Sigmoid colon (tissue), 4 donors: ENCODE results near the gene PLSCR3.

Source experiments
- EP300 ChIP-seq, 4 donors: sonication (generic); formaldehyde crosslinking; IDR thresholded peaks; one replicate each; pipeline ENCODE4 v1.6.1; 2017; ENCODE audit warnings: antibody characterized with exemption in 4 of 4
- POLR2A ChIP-seq, 2 donors: fragments of 450-650 bp; IDR thresholded peaks; one replicate each; pipeline ENCODE4 v1.6.1; 2016; ENCODE audit warnings: antibody characterized with exemption in 2 of 2, mild to moderate bottlenecking in 2 of 2, moderate library complexity in 2 of 2
- TF ChIP-seq, protein P1 (sequence below), 4 experiments: fragments of 450-650 bp in 3 of 4; fragments of 200-600 bp in 1 of 4; IDR thresholded peaks; one replicate each; pipeline ENCODE4 v1.5.1; 2016 to 2019; ENCODE audit warnings: antibody characterized with exemption in 4 of 4, mild to moderate bottlenecking in 3 of 4, moderate library complexity in 2 of 4

DNA sequence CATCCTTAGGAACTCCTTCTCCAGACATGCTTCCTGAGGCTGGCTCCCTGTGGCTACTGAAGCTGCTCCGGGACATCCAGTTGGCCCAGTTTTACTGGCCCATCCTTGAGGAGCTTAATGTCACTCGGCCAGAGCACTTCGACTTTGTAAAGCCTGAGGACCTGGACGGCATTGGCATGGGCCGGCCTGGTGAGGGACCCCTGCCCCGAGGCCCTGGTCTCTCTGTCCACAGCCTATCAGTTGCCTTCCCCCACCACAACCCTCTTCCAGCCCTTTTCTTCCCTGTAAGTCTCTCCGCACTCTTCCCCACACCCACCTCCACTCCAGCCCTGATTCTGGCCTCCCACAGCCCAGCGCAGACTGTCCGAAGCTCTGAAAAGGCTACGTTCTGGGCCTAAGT, 11.4 kb downstream of the PLSCR3 start:
- TF ChIP-seq, protein P1, sequence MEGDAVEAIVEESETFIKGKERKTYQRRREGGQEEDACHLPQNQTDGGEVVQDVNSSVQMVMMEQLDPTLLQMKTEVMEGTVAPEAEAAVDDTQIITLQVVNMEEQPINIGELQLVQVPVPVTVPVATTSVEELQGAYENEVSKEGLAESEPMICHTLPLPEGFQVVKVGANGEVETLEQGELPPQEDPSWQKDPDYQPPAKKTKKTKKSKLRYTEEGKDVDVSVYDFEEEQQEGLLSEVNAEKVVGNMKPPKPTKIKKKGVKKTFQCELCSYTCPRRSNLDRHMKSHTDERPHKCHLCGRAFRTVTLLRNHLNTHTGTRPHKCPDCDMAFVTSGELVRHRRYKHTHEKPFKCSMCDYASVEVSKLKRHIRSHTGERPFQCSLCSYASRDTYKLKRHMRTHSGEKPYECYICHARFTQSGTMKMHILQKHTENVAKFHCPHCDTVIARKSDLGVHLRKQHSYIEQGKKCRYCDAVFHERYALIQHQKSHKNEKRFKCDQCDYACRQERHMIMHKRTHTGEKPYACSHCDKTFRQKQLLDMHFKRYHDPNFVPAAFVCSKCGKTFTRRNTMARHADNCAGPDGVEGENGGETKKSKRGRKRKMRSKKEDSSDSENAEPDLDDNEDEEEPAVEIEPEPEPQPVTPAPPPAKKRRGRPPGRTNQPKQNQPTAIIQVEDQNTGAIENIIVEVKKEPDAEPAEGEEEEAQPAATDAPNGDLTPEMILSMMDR (IDR thresholded peaks at IDR 0.05), result no peak
- TF ChIP-seq POLR2A (IDR thresholded peaks at IDR 0.05) (no peak), EP300 (IDR thresholded peaks at IDR 0.05) (no peak)
